SK-N-DZ (cell line): Measurements from ENCODE around the gene XXYLT1.

ENCODE experiments used
- DNase-seq: peaks from one replicate; pipeline ENCODE4 v3.0.0-alpha.2; 2015; ENCODE audit warnings: low spot score

Gene XXYLT1

DNA sequence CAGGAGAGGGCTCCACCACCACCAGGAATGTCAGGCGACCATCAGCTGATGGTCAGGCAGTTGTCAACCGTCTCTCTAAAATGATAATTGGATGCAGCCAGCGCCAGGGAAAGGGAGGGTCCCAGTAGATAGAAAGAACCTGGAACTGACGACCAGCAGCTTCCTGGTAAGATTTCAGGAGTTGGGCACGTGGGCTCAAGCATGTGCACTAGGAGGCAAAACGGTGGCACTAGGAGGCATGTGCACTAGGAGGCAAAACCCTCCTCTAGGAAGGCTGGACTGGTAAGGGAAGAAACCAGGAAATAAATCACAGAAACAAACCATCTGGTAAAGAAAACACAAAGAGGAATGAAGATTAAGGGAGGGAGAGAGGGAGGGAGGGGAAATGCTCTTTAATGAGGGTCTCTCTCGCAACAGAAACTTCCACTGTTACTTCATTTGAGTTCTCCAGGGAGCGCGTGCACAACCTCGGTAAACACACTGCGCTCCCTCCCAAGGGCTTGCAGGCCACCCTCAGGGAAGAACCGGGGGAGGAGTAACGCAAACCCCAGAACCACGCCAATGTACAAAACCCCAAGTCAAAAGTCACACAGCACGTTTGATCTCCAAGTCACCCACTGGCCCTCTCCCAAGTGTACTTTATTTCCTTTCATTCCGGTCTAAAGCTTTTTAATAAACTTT is 116.7 kb downstream of the XXYLT1 start:
- no peak for DNase-seq

GRCh38 chr3:195153653-195154052 is 117.3 kb downstream of the XXYLT1 start:
- no peak for DNase-seq

DNA sequence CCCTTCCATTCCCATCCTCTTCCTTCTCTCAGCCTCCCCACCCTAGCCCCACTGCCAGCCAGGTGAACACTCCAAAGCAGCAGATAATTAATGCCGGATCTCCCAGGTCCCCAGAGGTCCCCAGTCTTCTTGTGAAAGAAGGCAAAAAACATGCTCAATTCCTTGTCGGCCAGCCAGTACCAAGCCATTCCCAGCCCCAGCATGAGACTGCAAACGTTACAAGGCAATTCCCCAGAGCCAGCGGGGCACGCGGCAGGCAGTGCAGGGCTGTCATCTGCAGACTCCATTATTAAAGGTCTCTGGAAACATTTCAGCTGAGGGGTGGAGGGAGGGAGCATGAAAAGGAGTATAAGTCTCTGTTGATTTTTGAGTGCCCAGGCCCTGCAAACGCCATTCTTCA is 117.8 kb downstream of the XXYLT1 start:
- peak; percentile 69 for DNase-seq

GRCh38 chr3:195151866-195152541 is 119.0 kb downstream of the XXYLT1 start:
- DNase-seq: no peak

GRCh38 chr3:195151402-195151801 is 119.6 kb downstream of the XXYLT1 start:
- DNase-seq: no peak

DNA sequence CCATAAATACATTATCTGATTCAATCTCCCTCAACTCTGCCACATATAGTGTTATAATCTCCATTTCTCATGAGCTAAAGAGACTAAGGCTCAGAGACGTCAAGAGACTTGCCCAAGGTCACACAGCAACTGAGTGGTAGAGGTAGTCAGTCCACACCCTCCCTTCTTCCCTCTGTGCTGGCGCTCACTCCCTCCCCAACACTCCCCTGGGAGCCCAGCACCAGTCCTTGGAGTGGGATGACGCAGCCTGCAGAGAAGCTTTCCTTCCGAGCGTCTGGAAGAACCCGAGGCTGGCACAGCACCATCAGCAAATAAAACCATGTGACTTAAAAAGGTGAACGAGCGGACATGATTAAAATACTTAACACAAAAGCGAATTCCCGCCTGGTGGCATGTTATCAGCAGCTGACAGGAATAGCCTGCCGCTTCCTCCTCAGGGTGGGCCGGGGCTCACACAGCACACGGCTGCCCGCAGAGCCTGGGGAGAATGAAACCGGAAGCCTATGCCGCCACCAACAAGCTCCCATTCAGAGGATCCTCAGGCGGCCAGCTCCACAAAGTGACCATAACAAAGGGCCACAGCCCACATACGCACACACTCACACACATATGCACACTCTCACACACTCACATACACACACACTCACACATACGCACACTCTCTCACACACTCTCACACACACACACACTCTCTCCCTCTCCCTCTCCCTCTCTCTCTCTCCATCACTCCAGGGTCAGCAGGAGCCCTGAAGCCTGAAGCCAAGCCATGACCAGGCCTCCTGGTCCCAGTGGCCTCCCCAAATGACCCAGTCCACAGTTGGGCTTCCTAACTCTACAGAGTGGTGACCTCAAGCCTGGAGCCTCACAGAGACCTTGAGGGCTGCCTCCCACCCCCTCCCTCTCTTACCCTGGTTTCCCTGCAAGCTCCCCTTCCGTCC is 120.5 kb downstream of the XXYLT1 start:
- no peak for DNase-seq

DNA sequence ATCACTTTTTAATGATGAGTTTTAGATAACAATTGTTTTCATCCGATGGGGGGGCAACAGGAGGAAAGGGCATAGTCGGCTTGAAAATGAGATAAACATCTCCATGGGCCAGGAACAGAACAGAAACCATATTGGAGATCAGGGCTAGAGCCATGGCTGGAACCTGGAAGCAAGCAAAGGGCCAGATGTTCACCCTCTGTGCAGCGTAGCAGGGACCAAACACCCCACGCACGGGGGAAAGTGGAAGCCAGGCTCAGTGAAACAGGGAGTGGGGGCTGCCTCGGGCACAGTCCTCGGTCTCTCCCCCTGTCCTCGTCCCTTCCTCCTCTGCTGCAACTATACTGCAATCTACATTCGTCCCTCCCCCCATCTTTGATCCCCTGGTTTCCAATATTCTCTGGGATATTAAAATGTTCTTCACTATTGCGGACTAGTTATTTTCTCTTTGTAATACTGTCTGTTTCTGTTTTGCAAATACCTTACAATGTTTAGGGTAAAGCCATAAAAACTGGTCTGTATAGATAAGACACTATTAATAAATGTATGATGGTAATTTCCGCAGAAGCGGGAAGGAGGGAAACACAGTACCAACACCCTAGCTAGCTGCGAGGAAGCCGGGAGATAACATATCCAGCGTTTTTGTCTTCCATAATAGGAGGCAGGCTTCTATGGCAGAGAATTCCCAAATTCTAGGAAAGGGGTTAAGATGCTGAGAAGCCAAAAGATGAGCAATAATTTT is 121.5 kb downstream of the XXYLT1 start:
- peak; percentile 43 for DNase-seq

DNA sequence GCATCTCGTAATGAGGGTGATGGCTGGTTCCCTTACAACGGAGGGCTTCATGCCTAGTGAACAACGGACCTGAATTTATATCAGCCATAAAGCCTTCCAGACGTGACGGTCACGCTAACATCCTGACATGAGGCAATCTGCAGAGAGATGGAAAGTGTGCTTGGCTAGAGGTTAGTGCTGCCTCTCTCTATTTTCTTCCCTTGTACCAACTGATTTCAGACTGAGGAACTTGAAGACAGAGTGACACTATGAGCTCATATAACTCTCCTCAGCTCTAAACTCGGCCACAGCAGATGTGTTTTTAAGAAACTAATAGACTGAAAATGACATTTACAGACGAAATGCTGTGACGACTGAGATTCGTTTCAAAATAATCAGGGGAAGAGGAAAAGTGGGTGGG is 122.4 kb downstream of the XXYLT1 start:
- DNase-seq: no peak

DNA sequence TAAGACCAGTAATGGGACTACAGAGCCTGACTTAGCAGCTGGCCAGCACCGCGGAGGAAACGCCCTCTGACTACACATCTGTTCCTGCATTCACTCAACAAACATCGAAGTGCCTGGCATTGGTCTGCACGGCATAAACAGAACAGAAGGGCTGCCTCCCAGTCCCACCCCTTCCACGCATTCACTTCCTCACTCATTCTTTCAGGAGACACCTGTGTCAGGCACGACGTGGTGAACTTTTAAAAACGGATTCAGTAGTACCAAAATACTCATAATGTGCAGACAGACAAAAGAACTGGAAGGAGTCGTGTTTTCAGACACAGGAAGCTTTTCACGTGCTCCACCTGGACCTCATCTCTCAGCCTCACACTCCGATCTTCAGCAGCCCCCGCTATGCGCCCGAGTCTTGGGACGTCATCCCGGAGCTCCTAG is 123.3 kb downstream of the XXYLT1 start:
- no peak for DNase-seq

DNA sequence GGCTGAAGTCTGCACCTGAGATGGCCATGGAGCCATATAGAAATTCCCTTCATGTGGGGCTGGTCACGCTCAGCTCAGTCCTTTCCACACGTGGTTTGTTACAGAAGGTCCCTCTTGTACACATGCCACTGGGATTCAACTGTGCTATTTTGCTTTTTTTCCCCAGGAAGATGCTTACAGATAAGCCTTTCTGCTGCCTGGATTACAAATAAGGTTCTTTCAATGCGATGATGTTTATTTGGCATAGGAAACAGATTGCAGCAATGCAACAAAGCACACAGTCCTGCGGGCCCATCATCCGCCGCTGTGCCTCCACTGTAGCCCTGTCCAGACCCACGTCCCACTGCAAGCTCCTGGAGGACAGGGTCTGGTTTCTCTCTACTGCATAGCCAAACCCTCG is 124.8 kb downstream of the XXYLT1 start:
- DNase-seq: no peak

- no peak for DNase-seq
Measured at GRCh38 chr3:195145579-195145978, 125.4 kb downstream of the XXYLT1 start.

- no peak for DNase-seq
Measured at GRCh38 chr3:195143221-195143620, 127.7 kb downstream of the XXYLT1 start.

DNA sequence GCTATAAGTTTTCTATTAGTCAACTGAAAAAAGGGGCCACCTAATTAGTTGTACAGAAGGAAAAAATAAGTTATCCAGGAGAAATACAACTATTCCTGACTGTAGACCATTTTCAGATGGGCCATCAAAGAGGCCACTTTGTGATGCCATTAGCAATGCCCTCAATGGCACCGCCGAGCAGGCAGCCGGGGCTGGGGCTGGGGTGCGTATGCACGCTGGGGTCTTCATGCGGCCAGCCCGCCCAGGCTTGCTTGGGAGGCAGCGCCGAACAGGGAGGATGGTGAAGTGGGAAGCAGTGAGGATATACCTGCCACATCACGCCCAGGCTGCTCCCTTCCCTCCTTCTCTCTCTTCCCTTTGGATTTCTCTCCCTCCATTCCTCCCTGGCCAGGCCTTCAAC is 128.4 kb downstream of the XXYLT1 start:
- DNase-seq: no peak

- DNase-seq: no peak
Measured at GRCh38 chr3:195140816-195141793, 129.9 kb downstream of the XXYLT1 start.

- no peak for DNase-seq
Measured at GRCh38 chr3:195140410-195140809, 130.5 kb downstream of the XXYLT1 start.

- DNase-seq: no peak
Measured at GRCh38 chr3:195139876-195140240, 131.1 kb downstream of the XXYLT1 start.

GRCh38 chr3:195139091-195139875 is 131.7 kb downstream of the XXYLT1 start:
- DNase-seq: no peak

- DNase-seq: no peak
Measured at GRCh38 chr3:195137638-195138588, 133.0 kb downstream of the XXYLT1 start.
